HepG2 (cell line): Measurements from ENCODE around the gene KMT2D. TPM values are rescaled to one million over a fixed set of nuclear protein-coding genes. Genes with fewer than 3 reads are reported as not detected.
A peak's percentile ranks its signal among the peaks of the same experiment; 100 is the strongest.

Experiments used
- ATF7-NPFF ChIP-seq: sonication (generic); formaldehyde crosslinking; IDR thresholded peaks from 2 replicates; pipeline ENCODE4 v1.8.1; 2023; ENCODE audit warnings: mild to moderate bottlenecking, low read depth, missing genetic modification reagents, moderate library complexity
- PHF20 ChIP-seq: sonication (generic); formaldehyde crosslinking; IDR thresholded peaks from 2 replicates; pipeline ENCODE4 v1.5.0; 2020; ENCODE audit warnings: mild to moderate bottlenecking, missing genetic modification reagents
- ZNF263 ChIP-seq: sonication (generic); formaldehyde crosslinking; IDR thresholded peaks from 2 replicates; pipeline ENCODE4 v1.4.0; 2020; ENCODE audit warnings: missing genetic modification reagents
- ZNF768 ChIP-seq: sonication (generic); formaldehyde crosslinking; IDR thresholded peaks from 2 replicates; pipeline ENCODE4 v1.4.0; 2020; ENCODE audit warnings: missing genetic modification reagents
- ZNF850 ChIP-seq: sonication (generic); formaldehyde crosslinking; conservative IDR thresholded peaks from 2 replicates; pipeline ENCODE4 v1.9.0; 2021; ENCODE audit warnings: mild to moderate bottlenecking, missing genetic modification reagents
- polyA plus RNA-seq, 8 experiments: library from polyadenylated mRNA; depleted of rRNA in 3 of 8; stranded (reverse) in 7 of 8; unstranded in 1 of 8; fragments of >200 nt; fragmentation: Illumina TruSeq in 4 of 8; extraction: Trizol in 4 of 8; gene quantifications; 2 replicates each; pipeline versions ENCODE4 v1.2.1 to v1.2.3, GENCODE V29; 2011 to 2016; ENCODE audit warnings: low read depth in 4 of 8, missing spikeins in 1 of 8, mixed read lengths in 1 of 8; ENCODE audit not compliant: insufficient read depth in 1 of 8
- total RNA-seq, 5 experiments: library from RNA; depleted of rRNA; stranded (reverse); fragments of >200 nt; fragmentation: Illumina TruSeq; extraction: Trizol; gene quantifications; 2 replicates each; pipeline ENCODE4 v1.2.3, GENCODE V29; 2016; ENCODE audit warnings: low read depth in 1 of 5
- TF ChIP-seq, protein P1 (sequence below), 2 experiments: sonication (generic) in 1 of 2; formaldehyde crosslinking in 1 of 2; IDR thresholded peaks; 2 replicates each; pipeline versions ENCODE4 v1.4.0 to v1.6.1; 2016 to 2020; ENCODE audit warnings: borderline replicate concordance in 1 of 2, low read depth in 1 of 2, mild to moderate bottlenecking in 1 of 2, missing genetic modification reagents in 1 of 2
- TF ChIP-seq, protein P2 (sequence below): sonication (generic); formaldehyde crosslinking; IDR thresholded peaks from 2 replicates; pipeline ENCODE4 v1.4.0; 2020; ENCODE audit warnings: missing genetic modification reagents
- TF ChIP-seq, protein P3 (sequence below): sonication (generic); formaldehyde crosslinking; IDR thresholded peaks from 2 replicates; pipeline ENCODE4 v1.5.1; 2020; ENCODE audit warnings: missing genetic modification reagents, mild to moderate bottlenecking, borderline replicate concordance

KMT2D gene
- total and polyA plus RNA-seq, 2 of the 13 experiments (the other 11 are each of a cell fraction or from before 2014, with no cell fraction given) = 8.1 to 10.4 TPM

DNA sequence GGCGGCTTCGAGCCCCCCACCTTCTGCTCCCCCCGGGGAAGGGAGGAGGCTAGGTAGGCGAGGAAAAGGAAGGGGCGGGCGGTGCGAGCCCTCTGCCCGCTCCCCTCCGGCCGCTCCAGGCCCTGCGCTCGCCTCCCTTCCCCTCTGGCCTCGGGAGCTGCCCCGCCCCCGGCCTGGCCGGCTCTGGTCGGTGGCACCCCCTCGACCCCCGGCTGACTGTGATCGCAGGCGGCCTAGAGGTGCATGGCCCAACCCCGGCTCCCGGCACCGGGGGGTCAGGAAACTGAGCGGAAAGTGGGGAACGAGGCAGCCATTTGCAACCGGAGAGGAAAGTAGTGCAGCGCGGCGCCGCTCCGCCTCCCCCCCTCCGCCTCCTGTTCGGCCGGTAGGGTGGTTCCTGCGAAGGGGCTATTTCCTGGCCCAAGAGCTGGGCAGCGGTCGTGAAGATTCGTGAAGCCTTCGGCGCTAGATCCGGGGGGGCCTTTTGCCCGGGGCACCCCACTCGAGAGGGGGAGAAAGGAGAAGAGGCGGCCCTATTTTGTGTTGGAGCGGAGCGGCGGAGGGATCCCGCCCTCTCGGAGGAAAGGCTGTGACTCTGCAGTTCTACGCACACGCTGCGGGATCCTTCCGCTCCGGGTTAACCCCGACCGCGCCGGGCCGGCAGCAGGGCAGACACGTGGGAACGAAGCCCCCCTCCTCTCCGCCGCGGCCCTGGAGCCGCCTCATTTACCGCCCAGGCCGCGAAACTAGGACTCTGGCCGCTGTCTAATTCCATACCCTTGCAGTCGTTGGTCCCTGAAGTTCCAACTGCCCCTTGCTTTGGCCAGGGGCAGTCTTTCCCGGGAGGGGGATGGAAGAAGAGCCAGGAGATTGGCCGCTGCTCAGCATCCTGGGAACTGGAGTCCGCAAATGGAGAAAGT, at the start of gene KMT2D (continued):
- TF ChIP-seq ZNF768 (CRISPR knock-in tag) (peak; percentile 51; the same call in 1 of the 2 replicates), PHF20 (peak; percentile 84), ZNF850 (CRISPR knock-in tag) (peak; percentile 95), ZNF263 (CRISPR knock-in tag) (peak; percentile 12; the same call in 1 of the 2 replicates), ATF7-NPFF (peak; percentile 78)
- TF ChIP-seq, protein P1, sequence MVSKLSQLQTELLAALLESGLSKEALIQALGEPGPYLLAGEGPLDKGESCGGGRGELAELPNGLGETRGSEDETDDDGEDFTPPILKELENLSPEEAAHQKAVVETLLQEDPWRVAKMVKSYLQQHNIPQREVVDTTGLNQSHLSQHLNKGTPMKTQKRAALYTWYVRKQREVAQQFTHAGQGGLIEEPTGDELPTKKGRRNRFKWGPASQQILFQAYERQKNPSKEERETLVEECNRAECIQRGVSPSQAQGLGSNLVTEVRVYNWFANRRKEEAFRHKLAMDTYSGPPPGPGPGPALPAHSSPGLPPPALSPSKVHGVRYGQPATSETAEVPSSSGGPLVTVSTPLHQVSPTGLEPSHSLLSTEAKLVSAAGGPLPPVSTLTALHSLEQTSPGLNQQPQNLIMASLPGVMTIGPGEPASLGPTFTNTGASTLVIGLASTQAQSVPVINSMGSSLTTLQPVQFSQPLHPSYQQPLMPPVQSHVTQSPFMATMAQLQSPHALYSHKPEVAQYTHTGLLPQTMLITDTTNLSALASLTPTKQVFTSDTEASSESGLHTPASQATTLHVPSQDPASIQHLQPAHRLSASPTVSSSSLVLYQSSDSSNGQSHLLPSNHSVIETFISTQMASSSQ (IDR thresholded peaks at IDR 0.05; ENCODE audit: low read depth) = peak; percentile 46; the same call in 1 of the 2 replicates
- TF ChIP-seq, protein P1 (CRISPR knock-in tag; IDR thresholded peaks at IDR 0.05; ENCODE audit: borderline replicate concordance) = peak; percentile 61; the same call in 1 of the 2 replicates
- TF ChIP-seq, protein P2, sequence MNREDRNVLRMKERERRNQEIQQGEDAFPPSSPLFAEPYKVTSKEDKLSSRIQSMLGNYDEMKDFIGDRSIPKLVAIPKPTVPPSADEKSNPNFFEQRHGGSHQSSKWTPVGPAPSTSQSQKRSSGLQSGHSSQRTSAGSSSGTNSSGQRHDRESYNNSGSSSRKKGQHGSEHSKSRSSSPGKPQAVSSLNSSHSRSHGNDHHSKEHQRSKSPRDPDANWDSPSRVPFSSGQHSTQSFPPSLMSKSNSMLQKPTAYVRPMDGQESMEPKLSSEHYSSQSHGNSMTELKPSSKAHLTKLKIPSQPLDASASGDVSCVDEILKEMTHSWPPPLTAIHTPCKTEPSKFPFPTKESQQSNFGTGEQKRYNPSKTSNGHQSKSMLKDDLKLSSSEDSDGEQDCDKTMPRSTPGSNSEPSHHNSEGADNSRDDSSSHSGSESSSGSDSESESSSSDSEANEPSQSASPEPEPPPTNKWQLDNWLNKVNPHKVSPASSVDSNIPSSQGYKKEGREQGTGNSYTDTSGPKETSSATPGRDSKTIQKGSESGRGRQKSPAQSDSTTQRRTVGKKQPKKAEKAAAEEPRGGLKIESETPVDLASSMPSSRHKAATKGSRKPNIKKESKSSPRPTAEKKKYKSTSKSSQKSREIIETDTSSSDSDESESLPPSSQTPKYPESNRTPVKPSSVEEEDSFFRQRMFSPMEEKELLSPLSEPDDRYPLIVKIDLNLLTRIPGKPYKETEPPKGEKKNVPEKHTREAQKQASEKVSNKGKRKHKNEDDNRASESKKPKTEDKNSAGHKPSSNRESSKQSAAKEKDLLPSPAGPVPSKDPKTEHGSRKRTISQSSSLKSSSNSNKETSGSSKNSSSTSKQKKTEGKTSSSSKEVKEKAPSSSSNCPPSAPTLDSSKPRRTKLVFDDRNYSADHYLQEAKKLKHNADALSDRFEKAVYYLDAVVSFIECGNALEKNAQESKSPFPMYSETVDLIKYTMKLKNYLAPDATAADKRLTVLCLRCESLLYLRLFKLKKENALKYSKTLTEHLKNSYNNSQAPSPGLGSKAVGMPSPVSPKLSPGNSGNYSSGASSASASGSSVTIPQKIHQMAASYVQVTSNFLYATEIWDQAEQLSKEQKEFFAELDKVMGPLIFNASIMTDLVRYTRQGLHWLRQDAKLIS (CRISPR knock-in tag) = no peak; the same call in 1 of the 2 replicates
- TF ChIP-seq, protein P3, sequence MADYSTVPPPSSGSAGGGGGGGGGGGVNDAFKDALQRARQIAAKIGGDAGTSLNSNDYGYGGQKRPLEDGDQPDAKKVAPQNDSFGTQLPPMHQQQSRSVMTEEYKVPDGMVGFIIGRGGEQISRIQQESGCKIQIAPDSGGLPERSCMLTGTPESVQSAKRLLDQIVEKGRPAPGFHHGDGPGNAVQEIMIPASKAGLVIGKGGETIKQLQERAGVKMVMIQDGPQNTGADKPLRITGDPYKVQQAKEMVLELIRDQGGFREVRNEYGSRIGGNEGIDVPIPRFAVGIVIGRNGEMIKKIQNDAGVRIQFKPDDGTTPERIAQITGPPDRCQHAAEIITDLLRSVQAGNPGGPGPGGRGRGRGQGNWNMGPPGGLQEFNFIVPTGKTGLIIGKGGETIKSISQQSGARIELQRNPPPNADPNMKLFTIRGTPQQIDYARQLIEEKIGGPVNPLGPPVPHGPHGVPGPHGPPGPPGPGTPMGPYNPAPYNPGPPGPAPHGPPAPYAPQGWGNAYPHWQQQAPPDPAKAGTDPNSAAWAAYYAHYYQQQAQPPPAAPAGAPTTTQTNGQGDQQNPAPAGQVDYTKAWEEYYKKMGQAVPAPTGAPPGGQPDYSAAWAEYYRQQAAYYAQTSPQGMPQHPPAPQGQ (CRISPR knock-in tag) = no peak
